ENCODE data around the gene KIF23.

Gene KIF23

GRCh38 chr15:69482686-69483256, 68.6 kb downstream of the KIF23 start:
- no peak for DNase-seq (ENCODE audit: low read depth)
- peaks cover 22% of the 10 kb centered on the region for H3K9me3 ChIP-seq (ENCODE audit: control insufficient read depth, low read length)
- no peak overlapping the region for H3K9ac ChIP-seq (ENCODE audit: low read length)
- no peak overlapping the region for H3K4me3 ChIP-seq (ENCODE audit: low read length)
- peaks cover 28% of the 10 kb centered on the region for H3K27me3 ChIP-seq (replicated peaks; ENCODE audit: control insufficient read depth, insufficient read depth, low read length)
- H3K4me1 ChIP-seq (ENCODE audit: control insufficient read depth, insufficient read depth, low read length) = peaks cover 2% of the 10 kb centered on the region
- no peaks in the 10 kb centered on the region for H3K36me3 ChIP-seq (ENCODE audit: control insufficient read depth, insufficient read depth, low read length, severe bottlenecking)

GRCh38 chr15:69484837-69485236, 70.7 kb downstream of the KIF23 start:
- Histone ChIP-seq H3K9ac (ENCODE audit: low read length) (no peak overlapping the region), H3K27me3 (replicated peaks; ENCODE audit: control insufficient read depth, insufficient read depth, low read length) (peaks cover 22% of the 10 kb centered on the region), H3K9me3 (ENCODE audit: control insufficient read depth, low read length) (peaks cover 19% of the 10 kb centered on the region), H3K4me1 (ENCODE audit: control insufficient read depth, insufficient read depth, low read length) (peaks cover 16% of the 10 kb centered on the region), H3K36me3 (ENCODE audit: control insufficient read depth, insufficient read depth, low read length, severe bottlenecking) (no peaks in the 10 kb centered on the region), H3K4me3 (ENCODE audit: low read length) (no peak overlapping the region)
- DNase-seq (ENCODE audit: low read depth) = no peak

GRCh38 chr15:69486481-69487110, 72.4 kb downstream of the KIF23 start:
- DNase-seq (ENCODE audit: low read depth) = no peak
- peaks cover 22% of the 10 kb centered on the region for H3K27me3 ChIP-seq (replicated peaks; ENCODE audit: control insufficient read depth, insufficient read depth, low read length)

GRCh38 chr15:69489073-69489571, 75.0 kb downstream of the KIF23 start:
- Histone ChIP-seq H3K4me3 (ENCODE audit: low read length) (no peak overlapping the region), H3K36me3 (ENCODE audit: control insufficient read depth, insufficient read depth, low read length, severe bottlenecking) (no peaks in the 10 kb centered on the region), H3K9me3 (ENCODE audit: control insufficient read depth, low read length) (peaks cover 17% of the 10 kb centered on the region), H3K9ac (ENCODE audit: low read length) (peak overlapping the region; percentile 63), H3K4me1 (ENCODE audit: control insufficient read depth, insufficient read depth, low read length) (peaks cover 34% of the 10 kb centered on the region), H3K27me3 (replicated peaks; ENCODE audit: control insufficient read depth, insufficient read depth, low read length) (peaks cover 11% of the 10 kb centered on the region)
- DNase-seq (ENCODE audit: low read depth) = no peak

More at GRCh38 chr15:69486481-69487110, 72.4 kb downstream of the KIF23 start:
- Histone ChIP-seq H3K36me3 (ENCODE audit: control insufficient read depth, insufficient read depth, low read length, severe bottlenecking) (no peaks in the 10 kb centered on the region), H3K9me3 (ENCODE audit: control insufficient read depth, low read length) (peaks cover 13% of the 10 kb centered on the region), H3K4me1 (ENCODE audit: control insufficient read depth, insufficient read depth, low read length) (peaks cover 31% of the 10 kb centered on the region), H3K9ac (ENCODE audit: low read length) (no peak overlapping the region), H3K4me3 (ENCODE audit: low read length) (no peak overlapping the region)

GRCh38 chr15:69490356-69491037, 76.3 kb downstream of the KIF23 start:
- peak overlapping the region; percentile 63 for H3K9ac ChIP-seq (ENCODE audit: low read length)
- H3K4me3 ChIP-seq (ENCODE audit: low read length) = peak overlapping the region; percentile 36
- no peak for DNase-seq (ENCODE audit: low read depth)
- peaks cover 12% of the 10 kb centered on the region for H3K9me3 ChIP-seq (ENCODE audit: control insufficient read depth, low read length)
- H3K36me3 ChIP-seq (ENCODE audit: control insufficient read depth, insufficient read depth, low read length, severe bottlenecking) = no peaks in the 10 kb centered on the region
- peaks cover 4% of the 10 kb centered on the region for H3K27me3 ChIP-seq (replicated peaks; ENCODE audit: control insufficient read depth, insufficient read depth, low read length)
- peaks cover 34% of the 10 kb centered on the region for H3K4me1 ChIP-seq (ENCODE audit: control insufficient read depth, insufficient read depth, low read length)

GRCh38 chr15:69491038-69491505, 76.9 kb downstream of the KIF23 start:
- peak overlapping the region; percentile 36 for H3K4me3 ChIP-seq (ENCODE audit: low read length)
- peaks cover 34% of the 10 kb centered on the region for H3K4me1 ChIP-seq (ENCODE audit: control insufficient read depth, insufficient read depth, low read length)
- peaks cover 4% of the 10 kb centered on the region for H3K27me3 ChIP-seq (replicated peaks; ENCODE audit: control insufficient read depth, insufficient read depth, low read length)
- no peak for DNase-seq (ENCODE audit: low read depth)
- peak overlapping the region; percentile 63 for H3K9ac ChIP-seq (ENCODE audit: low read length)
- no peaks in the 10 kb centered on the region for H3K36me3 ChIP-seq (ENCODE audit: control insufficient read depth, insufficient read depth, low read length, severe bottlenecking)
- peaks cover 7% of the 10 kb centered on the region for H3K9me3 ChIP-seq (ENCODE audit: control insufficient read depth, low read length)

GRCh38 chr15:69493406-69493805, 79.3 kb downstream of the KIF23 start:
- H3K36me3 ChIP-seq (ENCODE audit: control insufficient read depth, insufficient read depth, low read length, severe bottlenecking) = no peaks in the 10 kb centered on the region
- peaks cover 29% of the 10 kb centered on the region for H3K4me1 ChIP-seq (ENCODE audit: control insufficient read depth, insufficient read depth, low read length)
- H3K4me3 ChIP-seq (ENCODE audit: low read length) = no peak overlapping the region
- no peaks in the 10 kb centered on the region for H3K27me3 ChIP-seq (replicated peaks; ENCODE audit: control insufficient read depth, insufficient read depth, low read length)
- DNase-seq (ENCODE audit: low read depth) = no peak
- peaks cover 6% of the 10 kb centered on the region for H3K9me3 ChIP-seq (ENCODE audit: control insufficient read depth, low read length)
- H3K9ac ChIP-seq (ENCODE audit: low read length) = no peak overlapping the region

- Histone ChIP-seq H3K27me3 (replicated peaks; ENCODE audit: control insufficient read depth, insufficient read depth, low read length) (peaks cover 7% of the 10 kb centered on the region), H3K9me3 (ENCODE audit: control insufficient read depth, low read length) (peaks cover 6% of the 10 kb centered on the region), H3K4me1 (ENCODE audit: control insufficient read depth, insufficient read depth, low read length) (peaks cover 6% of the 10 kb centered on the region), H3K36me3 (ENCODE audit: control insufficient read depth, insufficient read depth, low read length, severe bottlenecking) (no peaks in the 10 kb centered on the region), H3K9ac (ENCODE audit: low read length) (no peak overlapping the region), H3K4me3 (ENCODE audit: low read length) (no peak overlapping the region)
- no peak for DNase-seq (ENCODE audit: low read depth)
These were observed 81.9 kb downstream of the KIF23 start for GRCh38 chr15:69496001-69496400.

- Histone ChIP-seq H3K4me3 (ENCODE audit: low read length) (no peak overlapping the region), H3K27me3 (replicated peaks; ENCODE audit: control insufficient read depth, insufficient read depth, low read length) (peaks cover 7% of the 10 kb centered on the region), H3K9me3 (ENCODE audit: control insufficient read depth, low read length) (no peaks in the 10 kb centered on the region), H3K36me3 (ENCODE audit: control insufficient read depth, insufficient read depth, low read length, severe bottlenecking) (no peaks in the 10 kb centered on the region), H3K4me1 (ENCODE audit: control insufficient read depth, insufficient read depth, low read length) (no peaks in the 10 kb centered on the region), H3K9ac (ENCODE audit: low read length) (no peak overlapping the region)
- DNase-seq (ENCODE audit: low read depth) = no peak
These were observed 82.9 kb downstream of the KIF23 start for GRCh38 chr15:69497076-69497475.

GRCh38 chr15:69497667-69498066, 83.5 kb downstream of the KIF23 start:
- no peak for DNase-seq (ENCODE audit: low read depth)
- Histone ChIP-seq H3K4me3 (ENCODE audit: low read length) (no peak overlapping the region), H3K4me1 (ENCODE audit: control insufficient read depth, insufficient read depth, low read length) (no peaks in the 10 kb centered on the region), H3K36me3 (ENCODE audit: control insufficient read depth, insufficient read depth, low read length, severe bottlenecking) (no peaks in the 10 kb centered on the region), H3K9ac (ENCODE audit: low read length) (no peak overlapping the region), H3K9me3 (ENCODE audit: control insufficient read depth, low read length) (no peaks in the 10 kb centered on the region), H3K27me3 (replicated peaks; ENCODE audit: control insufficient read depth, insufficient read depth, low read length) (peaks cover 9% of the 10 kb centered on the region)
